Kidney epithelial cell (primary cell): ENCODE results near the gene TMEFF1. TPM values are rescaled to one million over a fixed set of nuclear protein-coding genes. Genes with fewer than 3 reads are reported as not detected.

Source experiments
- DNase-seq: peaks from one replicate; pipeline ENCODE4 v3.0.0-alpha.2; 2010; ENCODE audit warnings: low read depth
- H3K27me3 ChIP-seq: 2 replicates; pipeline ENCODE4 v1.6.0; 2011; ENCODE audit warnings: low read length; ENCODE audit not compliant: control insufficient read depth, insufficient read depth
- H3K36me3 ChIP-seq: 2 replicates; pipeline ENCODE4 v1.5.1; 2011; ENCODE audit warnings: low read length; ENCODE audit not compliant: control insufficient read depth, insufficient read depth
- H3K4me3 ChIP-seq: 2 replicates; pipeline ENCODE4 v1.5.1; 2011; ENCODE audit warnings: low read depth, mild to moderate bottlenecking, control low read depth, low read length
- total RNA-seq: library from RNA; depleted of rRNA; stranded (reverse); fragments of >200 nt; gene quantifications from 2 replicates; pipeline ENCODE4 v1.2.3, GENCODE V29; 2015
- TF ChIP-seq, protein P1 (sequence below): IDR thresholded peaks from 2 replicates; pipeline ENCODE4 v1.5.1; 2011; ENCODE audit warnings: mild to moderate bottlenecking, moderate library complexity, low read length, control low read depth, inconsistent platforms; ENCODE audit not compliant: insufficient read depth, poor library complexity, severe bottlenecking

The TMEFF1 gene
- total RNA-seq, 1 donor from 2014 or later, result 23.4 TPM

GRCh38 chr9:100452894-100453293, 20.1 kb upstream of the TMEFF1 start:
- Histone ChIP-seq H3K36me3 (peaks cover 1% of the 10 kb centered on the region), H3K27me3 (no peaks in the 10 kb centered on the region), H3K4me3 (no peak overlapping the region)
- TF ChIP-seq, protein P1, sequence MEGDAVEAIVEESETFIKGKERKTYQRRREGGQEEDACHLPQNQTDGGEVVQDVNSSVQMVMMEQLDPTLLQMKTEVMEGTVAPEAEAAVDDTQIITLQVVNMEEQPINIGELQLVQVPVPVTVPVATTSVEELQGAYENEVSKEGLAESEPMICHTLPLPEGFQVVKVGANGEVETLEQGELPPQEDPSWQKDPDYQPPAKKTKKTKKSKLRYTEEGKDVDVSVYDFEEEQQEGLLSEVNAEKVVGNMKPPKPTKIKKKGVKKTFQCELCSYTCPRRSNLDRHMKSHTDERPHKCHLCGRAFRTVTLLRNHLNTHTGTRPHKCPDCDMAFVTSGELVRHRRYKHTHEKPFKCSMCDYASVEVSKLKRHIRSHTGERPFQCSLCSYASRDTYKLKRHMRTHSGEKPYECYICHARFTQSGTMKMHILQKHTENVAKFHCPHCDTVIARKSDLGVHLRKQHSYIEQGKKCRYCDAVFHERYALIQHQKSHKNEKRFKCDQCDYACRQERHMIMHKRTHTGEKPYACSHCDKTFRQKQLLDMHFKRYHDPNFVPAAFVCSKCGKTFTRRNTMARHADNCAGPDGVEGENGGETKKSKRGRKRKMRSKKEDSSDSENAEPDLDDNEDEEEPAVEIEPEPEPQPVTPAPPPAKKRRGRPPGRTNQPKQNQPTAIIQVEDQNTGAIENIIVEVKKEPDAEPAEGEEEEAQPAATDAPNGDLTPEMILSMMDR, result no peak
- no peak for DNase-seq

GRCh38 chr9:100455470-100455869, 17.5 kb upstream of the TMEFF1 start:
- H3K27me3 ChIP-seq, result no peaks in the 10 kb centered on the region
- TF ChIP-seq, protein P1, result no peak
- H3K4me3 ChIP-seq, result no peak overlapping the region
- no peak for DNase-seq
- H3K36me3 ChIP-seq, result no peaks in the 10 kb centered on the region

DNA sequence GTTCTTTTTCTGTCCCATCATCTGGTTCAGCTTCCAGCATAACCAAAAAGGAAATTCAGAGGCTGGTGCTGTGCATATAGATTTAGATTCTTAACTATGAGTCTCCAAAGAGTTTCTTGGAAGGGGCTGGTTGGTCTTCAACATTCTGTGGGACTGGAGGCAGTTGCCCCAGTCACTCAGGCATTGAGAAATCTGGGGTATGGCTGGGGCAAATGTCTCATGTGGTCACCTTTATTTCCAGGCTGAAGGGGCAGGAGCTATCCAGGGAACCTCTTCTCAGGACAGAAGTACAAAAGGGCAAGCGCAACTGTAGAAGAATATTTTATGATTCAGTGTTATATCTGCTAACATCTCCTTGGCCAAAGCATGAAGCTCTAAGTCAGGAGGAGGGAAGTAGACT, 15.4 kb upstream of the TMEFF1 start:
- no peak for DNase-seq
- TF ChIP-seq, protein P1, result no peak
- H3K36me3 ChIP-seq, result no peaks in the 10 kb centered on the region
- H3K27me3 ChIP-seq, result no peaks in the 10 kb centered on the region
- no peak overlapping the region for H3K4me3 ChIP-seq

- H3K27me3 ChIP-seq, result no peaks in the 10 kb centered on the region
- TF ChIP-seq, protein P1, result no peak
- no peak for DNase-seq
- no peaks in the 10 kb centered on the region for H3K36me3 ChIP-seq
- no peak overlapping the region for H3K4me3 ChIP-seq
Measured at GRCh38 chr9:100459963-100460362, 13.0 kb upstream of the TMEFF1 start.

GRCh38 chr9:100465274-100465673, 7.7 kb upstream of the TMEFF1 start:
- Histone ChIP-seq H3K27me3 (no peaks in the 10 kb centered on the region), H3K4me3 (no peak overlapping the region), H3K36me3 (no peaks in the 10 kb centered on the region)
- TF ChIP-seq, protein P1, result no peak
- DNase-seq, result no peak

DNA sequence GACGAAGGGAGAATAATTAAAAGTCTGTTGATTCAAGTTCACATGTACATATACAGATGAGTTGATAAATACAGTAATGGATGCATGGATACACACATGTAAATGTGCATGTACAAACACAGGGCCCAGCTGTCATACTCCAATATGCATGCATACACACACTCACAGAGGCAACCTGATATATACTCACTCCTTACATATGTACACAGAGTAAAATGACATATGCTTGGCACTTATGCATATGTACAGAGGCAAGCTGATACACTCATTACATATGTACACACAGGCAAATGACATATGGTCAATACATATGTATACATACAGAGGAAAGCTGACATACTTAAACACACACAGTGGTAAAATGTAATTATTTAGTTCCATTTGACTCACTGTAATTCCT, 7.2 kb upstream of the TMEFF1 start:
- DNase-seq, result no peak
- H3K27me3 ChIP-seq, result no peaks in the 10 kb centered on the region
- TF ChIP-seq, protein P1, result no peak

More for the DNA sequence above, 7.2 kb upstream of the TMEFF1 start:
- Histone ChIP-seq H3K36me3 (no peaks in the 10 kb centered on the region), H3K4me3 (no peak overlapping the region)
